Mesothelial cell of epicardium (in vitro differentiated cells): Measurements from ENCODE around the gene RNF141. TPM values are rescaled to one million over a fixed set of nuclear protein-coding genes. Genes with fewer than 3 reads are reported as not detected.

ENCODE experiments used
- DNase-seq, 2 experiments: peaks; one replicate each; pipeline ENCODE4 v3.0.0; 2021; ENCODE audit warnings: low spot score in 2 of 2; ENCODE audit not compliant: unreplicated experiment in 2 of 2
- H3K27ac Mint-ChIP-seq: 2 replicates; pipeline ENCODE4 v1.8.0; 2021; ENCODE audit warnings: mixed read lengths
- H3K27me3 Mint-ChIP-seq: 2 replicates; pipeline ENCODE4 v1.8.0; 2021; ENCODE audit warnings: low read depth, mixed read lengths
- H3K36me3 Mint-ChIP-seq: 2 replicates; pipeline ENCODE4 v1.8.0; 2021; ENCODE audit warnings: mixed read lengths
- H3K4me1 Mint-ChIP-seq: 2 replicates; pipeline ENCODE4 v1.8.0; 2021; ENCODE audit warnings: mixed read lengths
- H3K4me3 Mint-ChIP-seq: 2 replicates; pipeline ENCODE4 v1.8.0; 2021; ENCODE audit warnings: mild to moderate bottlenecking, moderate library complexity, mixed read lengths
- H3K9me3 Mint-ChIP-seq: 2 replicates; pipeline ENCODE4 v1.8.0; 2021; ENCODE audit warnings: mixed read lengths
- CTCF ChIP-seq: fragments of 200-600 bp; sonication (generic); IDR thresholded peaks from one replicate; pipeline ENCODE4 v1.5.0; 2021; ENCODE audit warnings: antibody characterized with exemption; ENCODE audit not compliant: unreplicated experiment
- total RNA-seq: library from RNA; stranded (reverse); gene quantifications from 3 replicates; pipeline ENCODE4 v1.2.1, GENCODE V29; 2021

Gene RNF141
- total RNA-seq, 1 donor from 2014 or later = 24.9 TPM

GRCh38 chr11:10488121-10488933 is 52.7 kb downstream of the RNF141 start:
- peaks cover 9% of the 10 kb centered on the region for H3K36me3 Mint-ChIP-seq
- H3K27me3 Mint-ChIP-seq = no peaks in the 10 kb centered on the region
- no peaks in the 10 kb centered on the region for H3K9me3 Mint-ChIP-seq
- H3K4me3 Mint-ChIP-seq = no peak overlapping the region
- DNase-seq = peak in 1 of 2 experiments; percentile 29
- TF ChIP-seq CTCF = no peak
- no peak overlapping the region for H3K27ac Mint-ChIP-seq
- H3K4me1 Mint-ChIP-seq = no peaks in the 10 kb centered on the region

GRCh38 chr11:10487002-10487647 is 53.9 kb downstream of the RNF141 start:
- peak in 1 of 2 experiments; percentile 24 for DNase-seq
- Mint-ChIP-seq H3K4me1 (no peaks in the 10 kb centered on the region), H3K27ac (no peak overlapping the region), H3K27me3 (no peaks in the 10 kb centered on the region), H3K9me3 (no peaks in the 10 kb centered on the region), H3K4me3 (no peak overlapping the region), H3K36me3 (peaks cover 2% of the 10 kb centered on the region)
- no peak for TF ChIP-seq CTCF

GRCh38 chr11:10486161-10486840 is 54.7 kb downstream of the RNF141 start:
- DNase-seq = no peak
- no peak overlapping the region for H3K27ac Mint-ChIP-seq
- no peak for TF ChIP-seq CTCF

GRCh38 chr11:10485646-10486045 is 55.3 kb downstream of the RNF141 start:
- H3K36me3 Mint-ChIP-seq = no peaks in the 10 kb centered on the region
- TF ChIP-seq CTCF = no peak
- no peak overlapping the region for H3K27ac Mint-ChIP-seq
- H3K4me3 Mint-ChIP-seq = no peak overlapping the region
- no peaks in the 10 kb centered on the region for H3K4me1 Mint-ChIP-seq
- no peaks in the 10 kb centered on the region for H3K9me3 Mint-ChIP-seq
- DNase-seq = no peak
- no peaks in the 10 kb centered on the region for H3K27me3 Mint-ChIP-seq

More at GRCh38 chr11:10486161-10486840, 54.7 kb downstream of the RNF141 start:
- no peaks in the 10 kb centered on the region for H3K27me3 Mint-ChIP-seq
- no peaks in the 10 kb centered on the region for H3K4me1 Mint-ChIP-seq
- H3K9me3 Mint-ChIP-seq = no peaks in the 10 kb centered on the region
- no peaks in the 10 kb centered on the region for H3K36me3 Mint-ChIP-seq
- H3K4me3 Mint-ChIP-seq = no peak overlapping the region

GRCh38 chr11:10484461-10485180 is 56.4 kb downstream of the RNF141 start:
- no peak overlapping the region for H3K4me3 Mint-ChIP-seq
- H3K9me3 Mint-ChIP-seq = no peaks in the 10 kb centered on the region
- no peaks in the 10 kb centered on the region for H3K27me3 Mint-ChIP-seq
- TF ChIP-seq CTCF = no peak
- H3K4me1 Mint-ChIP-seq = no peaks in the 10 kb centered on the region
- H3K27ac Mint-ChIP-seq = no peak overlapping the region
- H3K36me3 Mint-ChIP-seq = no peaks in the 10 kb centered on the region
- no peak for DNase-seq
